ENCODE data around the gene RHBDF1.
A peak's percentile ranks its signal among the peaks of the same experiment; 100 is the strongest.
"Not testable (repeated sequence)": the region's sequence is repeated elsewhere in the genome, so short reads cannot be mapped to it uniquely, and the experiment has no call there.

RHBDF1 gene

DNA sequence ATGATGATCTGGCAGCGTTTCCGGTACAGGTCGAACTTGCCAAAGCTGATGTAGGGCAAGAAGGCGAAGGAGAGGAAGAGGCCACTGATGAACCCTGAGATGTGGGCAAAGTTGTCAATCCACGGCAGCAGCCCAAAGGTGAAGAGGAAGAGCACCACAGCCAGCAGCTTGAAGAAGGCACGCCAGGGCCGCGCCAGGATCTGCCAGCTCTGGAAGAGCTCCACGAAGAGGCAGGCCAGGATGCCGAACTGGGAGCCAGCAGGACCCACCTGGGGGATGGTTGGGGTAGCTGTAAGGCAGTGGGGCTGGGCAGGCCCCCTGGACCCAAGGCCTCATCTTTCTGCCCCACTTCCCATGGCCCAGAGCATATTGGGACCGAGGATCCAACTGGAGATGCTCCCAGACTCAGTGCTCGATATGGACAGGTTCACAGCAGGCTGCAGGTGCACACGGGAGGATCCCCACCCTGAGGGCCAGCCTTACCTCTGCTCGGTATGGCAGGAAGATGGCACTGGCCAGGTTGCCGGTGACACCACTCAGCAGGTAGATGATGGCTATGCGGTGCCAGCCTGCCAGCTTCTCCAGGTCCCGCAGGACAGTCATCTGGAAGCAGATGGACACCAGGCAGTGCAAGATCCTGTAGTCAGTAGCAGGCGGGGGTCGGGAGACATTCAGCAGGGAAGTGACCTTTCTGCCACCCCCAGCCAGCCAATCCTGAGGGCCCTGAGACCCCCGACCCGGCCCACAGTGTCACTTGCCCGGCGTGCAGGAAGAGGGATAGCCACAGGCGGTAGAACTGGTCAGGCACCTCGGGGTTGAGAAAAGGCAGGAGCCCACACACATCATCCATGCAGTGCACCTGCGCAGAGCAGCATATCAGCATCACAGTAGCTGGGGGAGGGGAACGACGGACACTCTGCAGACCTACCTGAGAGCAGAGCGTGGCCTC lies 13.7 kb downstream of the RHBDF1 start:
- no peak for DNase-seq

DNA sequence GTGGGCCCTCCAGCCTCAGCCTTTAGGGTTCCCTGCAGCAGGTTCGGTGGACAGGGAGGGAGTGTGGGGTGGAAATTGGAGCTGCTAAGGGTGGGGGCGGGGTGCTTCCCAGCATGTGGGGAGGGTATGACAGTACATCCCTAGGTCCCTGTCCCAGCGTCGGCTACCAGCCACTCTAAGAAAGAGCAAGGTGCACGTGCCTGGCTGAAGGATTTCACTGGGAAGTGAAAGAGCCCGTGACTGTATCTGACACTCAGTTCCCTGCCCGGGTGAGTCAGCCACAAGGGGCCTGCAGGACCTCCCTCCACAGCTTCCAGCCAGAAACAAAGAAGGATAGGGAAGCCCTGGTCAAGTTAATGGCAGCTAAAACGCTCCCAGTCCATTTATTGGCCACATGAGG lies 14.7 kb downstream of the RHBDF1 start:
- no peak for DNase-seq

DNA sequence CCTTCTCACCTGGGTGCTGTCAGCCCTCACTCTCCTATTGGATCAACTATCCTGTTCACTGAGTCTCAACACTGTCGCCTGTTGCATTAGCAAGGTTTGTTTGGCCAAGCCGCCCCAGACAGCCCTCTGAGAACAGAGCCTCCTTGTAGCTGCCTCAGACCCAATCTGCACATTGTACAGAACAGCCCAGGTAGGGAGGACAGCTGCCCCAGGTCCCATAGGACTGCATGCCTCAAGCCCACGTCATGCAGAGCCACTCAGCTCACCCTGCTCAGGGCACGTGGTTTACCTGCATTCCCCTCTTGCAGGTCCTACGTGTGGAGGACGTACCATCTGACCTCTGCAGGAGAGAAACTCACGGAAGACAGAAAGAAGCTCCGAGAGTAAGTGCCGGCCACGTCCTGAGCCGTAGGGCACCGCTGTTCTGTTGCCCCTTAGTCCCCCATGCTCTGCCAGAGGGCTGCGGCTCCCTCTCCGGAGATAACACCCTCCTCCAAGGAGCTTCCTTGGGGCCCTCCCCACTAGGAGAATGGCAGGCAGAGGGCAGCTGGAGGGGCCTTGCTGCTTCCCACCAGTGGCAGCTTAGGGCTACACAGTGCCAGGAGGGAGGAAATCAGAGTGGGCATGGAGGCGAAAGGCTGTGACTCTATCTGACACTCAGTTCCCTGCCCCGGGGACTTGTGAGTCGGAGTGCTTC lies 16.1 kb downstream of the RHBDF1 start:
- no peak for DNase-seq

DNA sequence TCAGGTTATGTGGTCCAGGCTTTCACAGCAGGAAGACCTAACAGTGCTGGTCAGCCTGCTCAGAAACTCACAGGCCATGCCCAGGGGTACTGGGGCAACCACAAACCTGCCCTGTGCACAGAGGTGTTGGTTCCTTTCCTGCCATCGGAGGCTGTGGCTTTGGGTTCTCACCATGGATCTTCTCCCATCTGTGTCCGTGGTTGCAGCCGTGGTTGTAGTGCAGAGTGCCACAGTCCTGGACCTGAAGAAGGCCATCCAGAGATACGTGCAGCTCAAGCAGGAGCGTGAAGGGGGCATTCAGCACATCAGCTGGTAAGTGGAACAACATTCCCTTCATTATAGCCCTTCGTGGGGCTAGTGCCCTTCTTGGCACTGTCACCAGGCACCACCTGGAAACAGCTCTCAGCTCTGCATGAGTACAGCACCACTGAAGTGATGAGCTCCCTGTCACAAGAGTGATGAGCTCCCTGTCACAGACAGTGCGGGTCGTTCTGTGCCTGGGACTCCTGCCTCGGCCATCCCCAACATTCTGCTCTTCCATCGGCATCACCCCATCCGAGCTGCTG lies 16.8 kb downstream of the RHBDF1 start:
- no peak for DNase-seq

DNA sequence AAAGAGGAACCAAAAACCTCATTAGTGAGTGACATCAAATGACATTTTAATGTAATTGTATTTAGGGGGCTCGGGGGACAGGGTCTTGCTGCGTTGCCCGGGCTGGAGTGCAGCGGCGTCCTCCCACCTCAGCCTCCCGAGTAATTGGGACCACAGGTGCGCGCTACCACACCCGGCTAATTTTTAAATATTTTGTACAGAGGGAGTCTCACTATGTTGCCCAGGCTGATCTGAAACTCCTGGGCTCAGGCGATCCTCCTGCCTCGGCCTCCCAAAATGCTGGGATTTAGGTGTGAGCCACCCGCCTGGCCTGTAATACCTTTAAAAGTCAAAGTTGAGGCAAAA lies 18.2 kb downstream of the RHBDF1 start:
- DNase-seq: no peak

DNA sequence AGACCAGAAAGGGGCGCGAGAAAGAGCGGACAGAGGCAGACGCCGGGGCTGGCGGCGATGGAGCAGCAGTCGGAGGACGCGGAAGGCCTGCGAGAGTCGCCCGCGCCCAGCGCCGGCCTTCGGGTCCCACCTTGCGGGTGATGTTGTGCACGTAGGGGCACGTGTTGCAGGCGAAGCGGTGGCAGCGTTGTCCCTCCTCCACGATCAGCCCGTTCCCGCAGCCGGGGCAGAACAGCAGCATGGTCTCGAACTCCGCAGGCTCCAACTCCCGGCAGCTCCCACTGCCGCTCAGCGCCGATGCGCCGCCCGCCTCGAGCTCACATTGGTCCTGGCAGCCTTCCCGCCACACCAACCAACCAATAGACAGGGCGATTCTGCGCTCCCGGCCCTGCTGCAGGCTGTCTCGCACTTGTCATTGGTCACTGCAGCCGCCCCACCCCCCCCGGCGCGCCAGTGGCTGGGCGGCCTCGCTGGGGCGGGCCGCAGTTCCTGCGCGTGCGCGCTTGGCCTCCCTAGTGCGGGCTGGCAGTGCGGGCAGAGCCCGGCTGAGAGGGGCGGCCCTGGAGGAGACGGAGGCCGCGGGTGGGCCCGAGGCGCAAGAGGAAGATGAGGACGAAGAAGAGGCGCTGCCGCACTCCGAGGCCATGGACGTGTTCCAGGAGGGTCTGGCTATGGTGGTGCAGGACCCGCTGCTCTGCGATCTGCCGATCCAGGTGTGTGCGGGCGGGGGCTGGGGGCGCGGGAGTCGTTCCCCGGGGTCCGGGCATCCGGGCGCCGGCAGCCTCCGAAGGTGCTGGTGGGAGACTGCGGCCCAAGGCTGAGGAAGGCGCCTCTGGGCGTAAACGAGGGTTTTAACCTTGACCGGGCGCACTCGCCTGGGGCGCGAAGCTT lies 18.8 kb downstream of the RHBDF1 start, which contains the start of the genes POLR3K and SNRNP25:
Gene POLR3K, minus strand, starts transcription at position 263 of the 891 bp plus-strand sequence. Its CDS starts 22 bp downstream, at position 241.
Gene SNRNP25, plus strand, starts transcription at position 483 of the 891 bp plus-strand sequence. Its CDS starts 189 bp downstream, at position 672.
- peak; percentile 98 for DNase-seq

DNA sequence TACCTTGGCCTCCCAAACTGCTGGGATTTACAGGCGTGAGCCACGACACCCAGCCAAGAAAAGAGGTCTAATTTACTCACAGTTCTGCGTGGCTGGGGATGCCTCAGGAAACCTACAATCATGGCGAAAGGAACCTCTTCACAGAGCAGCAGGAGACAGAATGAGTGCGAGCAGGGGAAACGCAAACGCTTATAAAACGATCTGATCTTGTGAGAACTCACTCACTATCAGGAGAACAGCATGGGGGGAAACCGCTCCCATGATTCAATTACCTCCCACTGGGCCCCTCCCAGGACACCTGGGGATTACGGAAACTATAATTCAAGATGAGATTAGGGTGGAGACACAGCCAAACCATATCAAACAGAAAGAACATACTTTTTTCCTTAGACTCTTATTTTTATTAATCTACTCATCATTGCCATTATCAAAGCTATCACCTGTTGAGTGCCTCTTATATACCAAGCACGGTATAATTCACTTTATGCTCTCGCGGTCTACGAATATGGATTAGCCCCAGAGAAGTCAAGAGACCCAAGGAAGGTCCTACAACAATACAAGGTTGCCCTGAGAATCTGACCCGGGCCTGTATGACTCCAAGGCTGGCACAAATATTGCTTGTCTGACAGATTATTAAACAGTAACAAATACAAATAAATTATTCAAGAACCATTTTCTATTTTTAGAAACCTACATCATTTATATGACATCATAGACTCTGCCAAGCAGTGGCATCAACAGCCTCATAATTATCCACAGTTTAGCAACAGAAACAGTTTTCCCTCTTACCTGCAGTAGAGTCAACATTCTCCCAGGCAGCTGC lies 21.5 kb downstream of the RHBDF1 start:
- DNase-seq: no peak

DNA sequence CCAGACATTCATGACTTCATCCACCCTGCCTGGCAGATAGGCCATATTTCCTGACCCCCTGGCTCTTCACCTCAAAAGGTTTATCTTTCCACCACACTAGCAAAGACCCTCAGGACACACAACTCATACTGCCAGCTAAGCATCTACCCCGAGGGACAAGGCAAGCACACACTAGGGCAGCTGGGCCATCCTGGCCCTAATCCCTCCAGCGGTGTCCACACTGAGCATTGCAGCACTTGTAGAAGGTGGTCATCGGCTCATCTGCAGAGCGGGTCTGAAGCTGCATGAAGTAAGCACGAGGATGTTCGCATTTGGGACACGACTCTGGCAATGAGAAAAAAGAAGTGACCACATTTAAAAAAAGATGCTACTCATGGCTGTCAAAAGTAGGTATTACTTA lies 25.2 kb downstream of the RHBDF1 start:
- DNase-seq: no peak

DNA sequence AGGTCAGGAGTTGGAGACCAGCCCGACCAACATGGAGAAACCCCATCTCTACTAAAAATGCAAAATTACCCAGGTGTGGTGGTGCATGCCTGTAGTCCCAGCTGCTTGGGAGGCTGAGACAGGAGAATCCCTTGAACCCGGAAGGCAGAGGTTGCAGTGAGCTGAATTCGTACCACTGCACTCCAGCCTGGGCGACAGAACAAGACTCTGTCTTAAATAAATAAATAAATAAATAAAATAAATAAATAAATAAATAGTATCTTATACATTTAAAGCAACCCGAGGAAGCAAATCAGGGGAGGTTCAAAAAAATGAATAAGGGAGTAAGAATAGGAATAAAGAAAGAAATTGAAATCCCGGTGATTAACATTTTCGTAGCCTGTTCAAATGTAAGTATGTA lies 25.9 kb downstream of the RHBDF1 start:
- DNase-seq: not testable (repeated sequence)

DNA sequence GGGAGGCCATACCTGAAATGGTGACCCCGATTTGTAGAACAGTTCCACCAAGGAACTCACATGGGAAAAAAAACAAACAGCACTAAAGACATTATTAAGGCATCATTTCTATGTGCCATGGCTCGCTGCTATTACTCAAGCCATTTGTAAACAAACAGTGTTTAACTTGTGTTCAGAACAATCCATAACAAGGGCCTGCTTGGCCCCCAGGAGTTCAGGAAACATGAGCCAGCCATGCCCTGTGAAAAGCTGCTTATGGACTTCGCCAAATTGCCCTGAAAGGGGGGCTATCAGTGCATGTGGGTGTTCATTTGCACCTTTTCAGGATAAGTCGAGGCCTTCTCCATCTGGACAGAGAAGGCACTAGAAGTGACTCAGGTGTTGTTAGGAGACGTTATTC lies 27.0 kb downstream of the RHBDF1 start:
- no peak for DNase-seq

DNA sequence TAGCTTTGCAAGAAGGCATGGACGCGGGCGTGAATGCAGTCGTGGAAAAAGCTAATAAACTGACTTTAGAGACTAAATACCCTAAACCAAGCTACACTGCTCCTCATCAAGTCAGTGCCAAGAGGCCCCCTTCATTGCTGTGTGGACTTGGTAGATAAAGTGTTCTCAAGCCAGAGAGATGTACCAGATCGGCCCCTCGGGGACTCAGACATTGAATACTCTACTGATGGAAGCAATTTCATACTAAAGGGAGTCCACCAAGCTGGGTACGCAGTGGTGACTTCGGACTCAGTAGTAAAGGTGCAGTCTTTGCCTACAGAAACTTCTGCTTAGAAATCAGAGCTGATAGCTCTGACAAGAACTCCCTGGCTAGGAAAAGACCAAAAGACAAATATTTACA lies 27.8 kb downstream of the RHBDF1 start:
- no peak for DNase-seq

DNA sequence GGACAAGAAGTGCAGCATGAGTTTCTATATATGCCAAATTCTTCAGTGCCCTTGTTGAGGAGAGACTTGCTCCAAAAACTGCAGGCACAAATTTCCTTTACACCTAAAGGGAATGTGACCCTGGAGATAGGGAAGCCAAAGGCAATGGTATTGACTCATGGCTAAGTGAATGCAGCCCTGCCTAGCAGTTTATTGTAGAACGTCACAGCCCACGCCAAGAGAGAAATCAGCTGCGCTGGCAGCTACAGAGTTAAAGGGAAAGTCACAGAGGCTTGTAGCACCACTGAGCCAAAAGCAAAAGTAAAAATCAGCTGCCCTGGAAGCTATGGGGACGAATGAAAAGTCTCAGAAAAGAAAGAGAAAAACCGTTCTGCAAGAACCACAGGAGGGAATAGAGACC lies 29.1 kb downstream of the RHBDF1 start:
- DNase-seq: no peak

DNA sequence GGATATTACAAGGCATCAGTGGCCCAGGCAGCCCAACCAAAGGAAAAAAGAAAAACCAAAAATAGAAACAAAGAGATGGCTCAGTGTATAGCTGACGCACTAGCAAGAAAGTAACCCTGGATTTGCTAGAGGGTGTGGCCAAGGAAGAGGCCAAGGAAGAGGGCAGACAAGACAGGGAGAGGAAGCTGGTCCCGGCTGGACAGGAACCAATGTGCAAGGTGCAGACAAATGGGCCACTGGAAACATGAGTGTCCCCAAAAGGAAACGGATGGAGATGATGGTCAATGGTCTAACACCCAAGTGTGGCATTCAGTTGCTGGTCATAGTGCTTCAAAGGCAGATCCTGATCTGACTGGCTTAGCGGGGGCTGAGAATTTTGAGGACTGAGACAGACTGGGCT lies 29.7 kb downstream of the RHBDF1 start:
- no peak for DNase-seq

DNA sequence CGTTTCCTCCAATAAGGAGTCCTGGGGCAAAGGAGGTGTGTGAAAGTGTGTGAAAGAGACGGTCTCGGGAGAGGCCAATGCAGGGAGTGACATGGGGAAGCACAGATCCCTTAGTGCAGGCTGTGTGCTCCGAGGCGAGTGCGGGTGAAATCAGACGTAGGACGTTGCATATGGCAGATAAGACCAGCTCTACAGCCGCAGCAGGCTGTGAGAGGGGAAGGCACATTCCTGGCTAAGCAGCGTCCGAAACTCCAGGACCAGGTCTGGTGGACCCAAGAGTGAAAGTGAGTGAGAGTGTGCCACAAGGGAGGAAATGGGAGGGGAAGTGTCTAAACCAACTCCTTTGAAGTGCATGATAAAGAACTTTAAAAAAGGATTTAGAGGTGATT lies 30.4 kb downstream of the RHBDF1 start:
- no peak for DNase-seq

DNA sequence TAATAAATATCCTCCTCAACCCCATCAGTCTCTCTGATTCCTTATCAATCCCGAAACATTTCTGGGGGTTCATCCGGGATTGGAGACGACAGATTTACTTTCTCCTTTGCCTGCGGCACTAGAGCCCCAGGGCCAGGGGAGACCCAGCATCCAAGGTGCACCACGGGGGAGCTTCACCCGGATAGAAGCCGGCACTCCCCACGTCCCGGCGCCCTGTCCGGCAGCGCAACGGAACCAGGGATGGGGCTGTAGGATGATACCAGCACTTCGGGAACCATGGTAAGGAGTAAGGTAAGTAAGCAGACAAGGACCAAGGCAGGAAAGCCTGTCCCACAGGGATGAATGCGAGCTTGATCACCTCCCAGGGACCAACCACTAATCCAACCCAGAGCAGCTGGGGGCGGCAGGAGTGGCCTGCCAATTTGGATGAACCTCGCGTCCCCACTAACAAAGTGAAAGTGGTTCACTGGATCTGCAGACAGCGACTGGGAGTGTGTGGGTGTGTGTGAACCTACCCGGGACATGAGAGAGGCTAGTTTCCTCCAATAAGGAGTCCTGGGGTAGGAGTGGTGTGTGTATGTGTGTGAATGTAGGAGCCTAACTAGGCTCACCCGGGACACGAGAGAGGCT lies 30.9 kb downstream of the RHBDF1 start:
- no peak for DNase-seq

DNA sequence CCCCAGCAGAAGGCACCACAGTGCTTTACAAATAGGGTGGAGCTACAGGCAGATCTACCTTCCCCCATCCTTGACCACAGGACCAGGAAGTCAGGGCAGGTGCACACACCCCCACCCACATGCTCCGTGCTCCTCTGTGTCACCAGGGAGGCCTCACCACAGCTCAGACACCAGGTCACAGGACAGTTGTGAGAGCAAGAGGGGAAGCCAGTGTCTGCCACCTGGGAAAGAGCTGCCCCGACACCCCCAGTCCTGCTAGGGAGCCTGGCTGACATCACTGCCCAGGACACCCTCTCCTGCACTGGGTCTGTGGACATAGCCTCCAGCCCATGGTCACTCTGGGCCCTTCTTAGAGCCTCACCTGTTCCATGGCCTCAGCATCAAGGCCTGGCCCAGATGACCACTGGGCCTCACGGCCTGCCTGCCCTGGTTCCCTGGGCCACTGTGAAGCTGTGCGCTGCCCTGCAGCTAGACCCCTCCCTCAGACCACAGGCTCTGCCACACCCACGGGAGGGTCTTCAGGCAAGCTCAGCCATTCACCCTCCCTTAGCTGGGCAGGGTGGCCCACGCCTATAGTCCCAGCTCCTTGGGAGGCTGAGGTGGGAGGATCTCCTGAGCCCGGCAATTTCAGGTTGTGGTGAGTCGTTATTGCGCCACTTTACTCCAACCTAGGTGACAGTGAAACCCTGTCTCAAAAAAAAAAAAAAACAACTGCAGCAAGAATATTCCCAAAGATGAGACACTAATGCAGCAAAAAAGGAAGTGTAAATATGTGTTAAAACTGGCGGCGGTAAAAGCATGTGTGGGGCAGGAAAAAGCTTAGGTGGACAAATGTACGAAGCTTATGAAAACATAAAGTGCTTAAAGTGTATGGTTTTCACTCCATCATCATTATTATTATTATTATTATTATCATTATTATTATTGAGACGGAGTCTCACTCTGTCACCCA lies 33.2 kb downstream of the RHBDF1 start:
- peak; percentile 21 to 43 for DNase-seq

DNA sequence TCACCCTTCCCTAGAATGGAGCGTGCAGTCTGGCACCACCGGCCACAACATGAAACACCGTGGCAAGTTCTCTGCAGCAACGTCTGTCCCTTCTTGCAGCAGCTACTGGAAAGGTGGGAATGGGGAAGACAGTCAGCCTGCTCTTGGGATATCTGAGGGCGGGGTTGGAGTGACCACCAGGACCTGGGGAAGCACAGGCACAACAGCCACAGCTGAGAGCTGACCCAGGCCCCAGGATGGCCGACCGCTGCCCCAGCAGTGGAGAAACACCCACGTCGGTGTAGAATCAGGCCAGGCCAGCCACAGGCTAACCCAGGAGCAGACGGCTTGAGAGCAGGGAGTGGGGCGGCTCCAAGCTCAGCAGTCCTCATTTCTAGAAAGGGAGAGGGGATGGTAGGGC lies 34.2 kb downstream of the RHBDF1 start:
- DNase-seq: not testable (repeated sequence)

DNA sequence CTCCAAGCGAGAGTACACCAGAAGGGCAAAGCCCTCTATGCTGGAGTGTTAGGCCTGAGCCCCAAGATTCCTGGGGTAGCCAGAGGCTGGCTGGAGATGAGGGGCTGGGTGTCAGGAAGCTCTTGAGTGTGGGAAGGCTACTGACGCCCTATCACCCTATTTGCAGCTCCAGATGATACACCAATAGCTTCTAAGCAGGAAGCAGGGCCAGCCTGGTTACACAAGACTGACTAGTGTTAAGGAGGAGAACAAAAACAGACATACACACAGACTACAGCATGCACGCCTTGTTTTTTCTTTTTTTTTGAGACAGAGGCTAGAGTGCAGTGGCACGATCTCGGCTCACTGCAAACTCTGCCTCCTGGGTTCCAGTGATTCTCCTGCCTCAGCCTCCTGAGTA lies 34.9 kb downstream of the RHBDF1 start:
- DNase-seq: no peak

DNA sequence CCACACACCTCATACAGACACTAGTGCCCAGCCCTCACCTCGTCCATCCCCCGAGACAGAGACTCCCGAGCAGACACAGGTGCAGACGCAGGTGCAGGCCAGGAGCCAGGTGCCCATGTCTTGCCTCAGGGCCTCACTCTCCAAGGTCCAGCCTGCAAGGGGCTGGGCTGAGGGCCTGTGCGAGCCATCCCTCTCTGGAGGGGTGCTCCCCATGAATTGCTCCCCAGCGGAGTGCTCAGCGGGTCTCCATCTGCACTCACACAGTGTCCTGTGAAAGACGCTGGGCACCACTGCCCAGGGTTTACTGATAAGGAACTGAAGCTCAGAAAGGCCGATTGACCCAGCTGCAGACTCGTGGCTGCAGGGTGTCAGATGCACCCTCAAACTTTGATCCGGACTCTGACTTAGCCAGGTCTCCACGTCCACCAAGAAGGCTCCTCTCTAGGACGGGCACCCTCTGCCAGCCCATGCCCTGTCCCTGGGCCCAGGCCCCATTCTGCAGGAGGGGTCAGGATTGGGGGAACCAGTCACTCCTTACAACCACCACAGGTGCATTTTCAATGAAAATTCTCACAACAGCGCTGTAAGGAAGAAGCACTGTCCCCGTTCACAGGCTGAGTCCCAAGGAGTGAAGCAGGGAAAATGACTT lies 36.0 kb downstream of the RHBDF1 start:
- DNase-seq: no peak
